HG03175 (cell line): ENCODE results near the gene ZNF575.
"Not testable (repeated sequence)": the region's sequence is repeated elsewhere in the genome, so short reads cannot be mapped to it uniquely, and the experiment has no call there.

Experiments
- ATAC-seq: cut with Tn5 transposase; IDR thresholded peaks from one replicate; pipeline ENCODE4 v1.9.1; 2021; ENCODE audit warnings: mild to moderate bottlenecking, moderate library complexity; ENCODE audit not compliant: unreplicated experiment

ZNF575 gene

GRCh38 chr19:43507880-43508279 lies 25.1 kb upstream of the ZNF575 start:
- no peak for ATAC-seq

GRCh38 chr19:43510713-43511112 lies 22.3 kb upstream of the ZNF575 start:
- ATAC-seq = no peak

- no peak for ATAC-seq
These were observed 21.7 kb upstream of the ZNF575 start for GRCh38 chr19:43511324-43511723.

- ATAC-seq = not testable (repeated sequence)
These were observed 20.6 kb upstream of the ZNF575 start for GRCh38 chr19:43512399-43512798.

GRCh38 chr19:43518051-43518450 lies 14.9 kb upstream of the ZNF575 start:
- no peak for ATAC-seq

GRCh38 chr19:43519436-43520088 lies 13.4 kb upstream of the ZNF575 start:
- no peak for ATAC-seq

GRCh38 chr19:43522929-43523328 lies 10.1 kb upstream of the ZNF575 start:
- ATAC-seq = no peak

- ATAC-seq = not testable (repeated sequence)
These were observed 9.3 kb upstream of the ZNF575 start for GRCh38 chr19:43523696-43524095.

- no peak for ATAC-seq
These were observed 7.8 kb upstream of the ZNF575 start for GRCh38 chr19:43524922-43525835.

- no peak for ATAC-seq
These were observed 6.9 kb upstream of the ZNF575 start for GRCh38 chr19:43525836-43526771.

GRCh38 chr19:43526884-43527859 lies 5.8 kb upstream of the ZNF575 start, which contains the start of gene ETHE1:
ETHE1 (minus strand) TSS chr19:43527201; CDS start chr19:43527177, 24 bp downstream.
- ATAC-seq = peak; percentile 65

GRCh38 chr19:43527860-43528622 lies 4.9 kb upstream of the ZNF575 start:
- ATAC-seq = no peak

GRCh38 chr19:43532571-43532961 lies 422 bp upstream of the ZNF575 start:
- ATAC-seq = no peak

GRCh38 chr19:43533546-43534304 lies 737 bp downstream of the ZNF575 start:
- peak; percentile 68 for ATAC-seq

GRCh38 chr19:43534305-43534815 lies 1.4 kb downstream of the ZNF575 start:
- no peak for ATAC-seq

GRCh38 chr19:43534816-43535761 lies 2.1 kb downstream of the ZNF575 start:
- no peak for ATAC-seq

GRCh38 chr19:43538922-43539321 lies 5.9 kb downstream of the ZNF575 start:
- ATAC-seq = no peak
